H1 (cell line): ENCODE data around the gene CIT. TPM values are rescaled to one million over a fixed set of nuclear protein-coding genes. Genes with fewer than 3 reads are reported as not detected.

ENCODE experiments used
- CTCF ChIA-PET: fragments of 300-600 bp; sonication (Branson Sonifier 250); formaldehyde crosslinking; loops from one replicate; lab custom pipeline; 2021; ENCODE audit not compliant: partially characterized antibody; lab: Charles Lee
- POLR2A ChIA-PET: fragments of 300-600 bp; sonication (Branson Sonifier 250); formaldehyde crosslinking; loops from one replicate; lab custom pipeline; 2021; ENCODE audit warnings: inconsistent platforms; ENCODE audit not compliant: partially characterized antibody; lab: Charles Lee
- DNase-seq, 2 experiments: peaks; one replicate each; pipeline versions ENCODE4 v3.0.0 to v3.0.0-alpha.2; 2010 to 2022; ENCODE audit warnings: low spot score in 2 of 2, low read depth in 1 of 2, mixed read lengths in 1 of 2
- FAIRE-seq: peaks from 2 replicates; lab custom pipeline; 2011; peaks lifted over from hg19 to GRCh38; lab: Jason Lieb, UNC
- H2AFZ ChIP-seq: 2 replicates; pipeline ENCODE4 v1.8.1; 2012; ENCODE audit warnings: low read length, inconsistent platforms
- H2AK5ac ChIP-seq: 2 replicates; pipeline ENCODE4 v1.6.1; 2013; ENCODE audit warnings: low read depth, low read length
- H2BK120ac ChIP-seq: replicated peaks from 2 replicates; pipeline ENCODE3; 2013; ENCODE audit warnings: low read depth, low read length, inconsistent platforms
- H2BK12ac ChIP-seq: 2 replicates; pipeline ENCODE4 v1.6.1; 2013; ENCODE audit warnings: low read depth, low read length
- H2BK15ac ChIP-seq: 2 replicates; pipeline ENCODE4 v1.6.1; 2013; ENCODE audit warnings: low read length
- H2BK20ac ChIP-seq: 2 replicates; pipeline ENCODE4 v1.6.1; 2013; ENCODE audit warnings: low read length
- H2BK5ac ChIP-seq: 2 replicates; pipeline ENCODE4 v1.6.1; 2013; ENCODE audit warnings: low read depth, low read length
- H3K14ac ChIP-seq: 2 replicates; pipeline ENCODE4 v1.6.1; 2013; ENCODE audit warnings: inconsistent platforms; ENCODE audit not compliant: insufficient read length
- H3K18ac ChIP-seq: 2 replicates; pipeline ENCODE4 v1.6.1; 2013; ENCODE audit warnings: low read length; ENCODE audit errors: extremely low read depth
- H3K23ac ChIP-seq: 2 replicates; pipeline ENCODE4 v1.6.1; 2013; ENCODE audit warnings: inconsistent platforms; ENCODE audit not compliant: insufficient read length
- H3K23me2 ChIP-seq: 2 replicates; pipeline ENCODE4 v1.6.1; 2013; ENCODE audit warnings: low read depth, low read length
- H3K27ac ChIP-seq: 2 replicates; pipeline ENCODE4 v1.6.1; 2011; ENCODE audit warnings: low read depth, low read length, inconsistent platforms
- H3K27me3 ChIP-seq, 4 experiments: replicated peaks in 1 of 4; 1 replicate in 1 of 4; 2 replicates in 3 of 4; pipeline versions ENCODE4 v1.6.1 to v1.8.1; 2011 to 2013; ENCODE audit warnings: low read length in 3 of 4, mild to moderate bottlenecking in 3 of 4, inconsistent platforms in 2 of 4, mixed read lengths in 2 of 4, moderate library complexity in 1 of 4; ENCODE audit not compliant: control insufficient read depth in 3 of 4, insufficient read depth in 3 of 4; ENCODE audit errors: extremely low read depth in 1 of 4
- H3K36me3 ChIP-seq, 4 experiments: 2 replicates each; pipeline versions ENCODE4 v1.6.1 to v1.8.1; 2011 to 2013; ENCODE audit warnings: mild to moderate bottlenecking in 4 of 4, low read length in 3 of 4, moderate library complexity in 2 of 4, control low read depth in 1 of 4, inconsistent platforms in 1 of 4; ENCODE audit not compliant: insufficient read depth in 4 of 4, control insufficient read depth in 2 of 4
- H3K4ac ChIP-seq: replicated peaks from 2 replicates; pipeline ENCODE3; 2013; ENCODE audit warnings: low read length, low read depth, mixed read lengths, inconsistent platforms; ENCODE audit not compliant: insufficient read length
- H3K4me1 ChIP-seq, 4 experiments: replicated peaks in 1 of 4; 1 replicate in 1 of 4; 2 replicates in 3 of 4; pipeline versions ENCODE4 v1.6.1 to v1.8.1; 2011 to 2013; ENCODE audit warnings: low read length in 3 of 4, inconsistent platforms in 2 of 4, mixed read lengths in 1 of 4; ENCODE audit not compliant: insufficient read depth in 4 of 4, control insufficient read depth in 3 of 4
- H3K4me2 ChIP-seq, 2 experiments: 2 replicates each; pipeline versions ENCODE4 v1.6.1 to v1.8.1; 2011 to 2013; ENCODE audit warnings: low read depth in 2 of 2, low read length in 2 of 2, control low read depth in 1 of 2, inconsistent platforms in 1 of 2, mild to moderate bottlenecking in 1 of 2; ENCODE audit not compliant: insufficient read depth in 1 of 2
- H3K4me3 ChIP-seq, 4 experiments: fragments of 200-600, 300-600 bp in 1 of 4; sonication (generic), shearing (Covaris generic), sonication (Bioruptor Twin) in 1 of 4; 2 replicates each; pipeline versions ENCODE4 v1.5.1 to v1.8.1; 2011 to 2016; ENCODE audit warnings: low read length in 4 of 4, low read depth in 3 of 4, control low read depth in 2 of 4, inconsistent platforms in 2 of 4, mild to moderate bottlenecking in 2 of 4, mixed read lengths in 1 of 4, moderate library complexity in 1 of 4; ENCODE audit not compliant: insufficient read depth in 2 of 4; ENCODE audit errors: extremely low read depth in 1 of 4
- H3K56ac ChIP-seq: replicated peaks from 2 replicates; pipeline ENCODE3; 2013; ENCODE audit warnings: low read depth, mild to moderate bottlenecking, mixed read lengths, low read length, inconsistent platforms; ENCODE audit not compliant: insufficient read length
- H3K79me1 ChIP-seq: 2 replicates; pipeline ENCODE4 v1.6.1; 2013; ENCODE audit warnings: low read depth, low read length, control low read depth
- H3K79me2 ChIP-seq, 2 experiments: 2 replicates each; pipeline versions ENCODE4 v1.6.1 to v1.8.1; 2012 to 2013; ENCODE audit warnings: low read length in 2 of 2, mild to moderate bottlenecking in 2 of 2, inconsistent platforms in 1 of 2; ENCODE audit not compliant: insufficient read depth in 2 of 2, control insufficient read depth in 1 of 2
- H3K9ac ChIP-seq, 4 experiments: replicated peaks in 1 of 4; 1 replicate in 1 of 4; 2 replicates in 3 of 4; pipeline versions ENCODE4 v1.6.1 to v1.8.1; 2011 to 2013; ENCODE audit warnings: low read depth in 3 of 4, low read length in 3 of 4, control low read depth in 2 of 4, mild to moderate bottlenecking in 2 of 4, moderate library complexity in 2 of 4, inconsistent platforms in 1 of 4; ENCODE audit errors: extremely low read depth in 1 of 4
- H3K9me3 ChIP-seq, 2 experiments: 2 replicates each; pipeline versions ENCODE4 v1.6.1 to v1.8.1; 2012 to 2013; ENCODE audit warnings: mild to moderate bottlenecking in 2 of 2, moderate library complexity in 2 of 2, control low read depth in 1 of 2, inconsistent platforms in 1 of 2, low read depth in 1 of 2, low read length in 1 of 2, mixed read lengths in 1 of 2; ENCODE audit not compliant: insufficient read depth in 2 of 2
- H4K20me1 ChIP-seq, 2 experiments: replicated peaks in 1 of 2; 2 replicates each; pipeline versions ENCODE3 to v1.8.1; 2011 to 2013; ENCODE audit warnings: inconsistent platforms in 2 of 2, low read length in 2 of 2, mild to moderate bottlenecking in 1 of 2; ENCODE audit not compliant: insufficient read depth in 2 of 2, control insufficient read depth in 1 of 2
- H4K5ac ChIP-seq: 2 replicates; pipeline ENCODE4 v1.6.1; 2013; ENCODE audit warnings: low read length, low read depth, mixed read lengths, inconsistent platforms; ENCODE audit not compliant: insufficient read length
- H4K8ac ChIP-seq: 2 replicates; pipeline ENCODE4 v1.8.0; 2013; ENCODE audit warnings: mild to moderate bottlenecking, moderate library complexity, low read length, inconsistent platforms; ENCODE audit not compliant: insufficient read depth; ENCODE audit errors: extremely low read depth
- H4K91ac ChIP-seq: replicated peaks from 2 replicates; pipeline ENCODE3; 2013; ENCODE audit warnings: low read length, mixed read lengths, inconsistent platforms; ENCODE audit not compliant: insufficient read length
- CEBPB ChIP-seq: IDR thresholded peaks from 2 replicates; pipeline ENCODE4 v1.6.1; 2012; ENCODE audit warnings: low read depth, low read length
- CHD2 ChIP-seq: IDR thresholded peaks from 2 replicates; pipeline ENCODE4 v1.6.1; 2012; ENCODE audit warnings: low read length, improper control_type of control experiment
- MAFK ChIP-seq: IDR thresholded peaks from 2 replicates; pipeline ENCODE4 v1.6.1; 2012; ENCODE audit warnings: low read depth, mild to moderate bottlenecking, improper control_type of control experiment, low read length
- RAD21 ChIP-seq, 2 experiments: IDR thresholded peaks in 1 of 2; conservative IDR thresholded peaks in 1 of 2; 2 replicates each; pipeline ENCODE4 v1.6.1; 2011; ENCODE audit warnings: low read depth in 2 of 2, low read length in 2 of 2, improper control_type of control experiment in 1 of 2, inconsistent platforms in 1 of 2, mild to moderate bottlenecking in 1 of 2, moderate library complexity in 1 of 2
- WGBS, 2 experiments: shearing (Covaris generic) in 1 of 2; methylation state at CpG; one replicate each; pipeline versions ENCODE4 v1.1.6 to v1.1.7; 2013 to 2015; ENCODE audit warnings: low lambda C conversion rate in 2 of 2, mixed read lengths in 2 of 2, inconsistent platforms in 1 of 2, low coverage in 1 of 2, missing lambda C conversion rate in 1 of 2; ENCODE audit not compliant: insufficient replicate concordance in 2 of 2, insufficient coverage in 1 of 2, insufficient read length in 1 of 2; ENCODE audit errors: extremely low coverage in 1 of 2, missing lambda C conversion rate in 1 of 2; 5-methylcytosine and 5-hydroxymethylcytosine counted together
- polyA plus RNA-seq, 7 experiments: library from polyadenylated mRNA; depleted of rRNA in 3 of 7; stranded (reverse) in 5 of 7; unstranded in 2 of 7; fragments of >200 nt in 5 of 7; fragments of 200-250 nt in 2 of 7; gene quantifications; 1 replicate in 5 of 7; 2 replicates in 1 of 7; 4 replicates in 1 of 7; pipeline versions ENCODE4 v1.2.1 to v1.2.3, GENCODE V29; 2011 to 2013; ENCODE audit warnings: missing spikeins in 2 of 7, mixed read lengths in 2 of 7
- total RNA-seq: library from RNA; stranded (reverse); fragmentation: NEBNext Ultra II Directional; extraction: Animal tissue kit (Norgen Biotek cat#: 25700); gene quantifications from 2 replicates; pipeline ENCODE4 v1.2.1, GENCODE V29; 2021

CIT gene
- total and polyA plus RNA-seq, 2 of the 8 experiments (the other 6 are each of a cell fraction or from before 2014, with no cell fraction given): 17.1 to 60.9 TPM

DNA sequence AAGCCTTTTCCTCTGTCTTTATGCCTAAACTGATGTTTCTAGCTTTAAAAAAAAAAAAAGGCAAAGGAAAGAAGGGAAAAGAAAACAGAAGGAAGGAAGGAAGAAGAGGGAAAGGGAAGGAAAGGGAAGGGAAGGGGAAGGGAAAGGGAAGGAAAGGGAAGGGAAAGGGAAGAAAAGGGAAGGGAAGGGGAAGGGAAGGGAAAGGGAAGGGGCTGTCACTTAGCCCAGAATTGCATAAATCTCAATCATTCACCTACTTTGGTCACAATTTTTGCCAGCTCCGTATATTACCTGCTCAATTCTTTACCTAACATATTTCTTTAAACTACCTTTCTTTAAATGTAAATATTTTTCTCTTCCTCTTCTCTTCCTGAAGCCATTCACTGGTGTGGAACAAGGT lies 26.8 kb downstream of the CIT start:
- Histone ChIP-seq H3K79me1 (no peaks in the 10 kb centered on the region), H2BK12ac (no peak overlapping the region), H3K4ac (no peak overlapping the region), H3K56ac (no peak overlapping the region), H4K91ac (no peak overlapping the region), H3K4me2 (no peak overlapping the region), H4K8ac (no peak overlapping the region), H3K4me3 (no peak overlapping the region), H4K20me1 (no peaks in the 10 kb centered on the region), H2AK5ac (no peak overlapping the region), H3K36me3 (peaks cover 2 to 49% (median 24%) of the 10 kb centered on the region in 4 experiments; a peak in 5 of 8 replicates), H3K79me2 (no peaks in the 10 kb centered on the region; a peak in 1 of 4 replicates), H3K9ac (no peak overlapping the region), H3K27ac (no peak overlapping the region), H3K23ac (no peak overlapping the region), H3K4me1 (no peaks in the 10 kb centered on the region), H3K27me3 (no peaks in the 10 kb centered on the region), H3K9me3 (no peaks in the 10 kb centered on the region), H2BK120ac (no peak overlapping the region), H2BK15ac (no peak overlapping the region), H3K14ac (no peak overlapping the region), H2AFZ (no peak overlapping the region), H2BK20ac (no peak overlapping the region), H4K5ac (no peak overlapping the region), H2BK5ac (no peak overlapping the region), H3K18ac (no peak overlapping the region), H3K23me2 (no peaks in the 10 kb centered on the region; the same call in 1 of the 2 replicates)
- DNase-seq (no peak), FAIRE-seq (no peak)
- ChIA-PET POLR2A (no interaction called here), CTCF (no interaction called here)
- WGBS, 2 experiments: 76 to 83% methylated on average over 1 of the region's 1 CpG
- no peak for TF ChIP-seq RAD21 (IDR thresholded peaks at IDR 0.05 in 1 of 2, conservative IDR thresholded peaks at IDR 0.05 in 1 of 2; ENCODE audit: low read depth in 2 of 2, low read length in 2 of 2)
- no peak for TF ChIP-seq MAFK
- no peak for TF ChIP-seq CHD2
- no peak for TF ChIP-seq CEBPB
